Measurements from ENCODE around the gene PRR18.

- TF ChIP-seq CTCF (conservative IDR thresholded peaks at IDR 0.05; ENCODE audit: low read depth, low read length) (no peak), EZH2 (IDR thresholded peaks at IDR 0.05; ENCODE audit: low read length, unreplicated experiment) (no peak), EZH2phosphoT487 (IDR thresholded peaks at IDR 0.05; ENCODE audit: borderline replicate concordance, low read length) (no peak)
Measured at GRCh38 chr6:166355552-166355951, 47.4 kb upstream of the PRR18 start.

Data from PC-3 (cell line).